GM12878 (cell line): ENCODE results near the gene UVRAG. TPM values are rescaled to one million over a fixed set of nuclear protein-coding genes. Genes with fewer than 3 reads are reported as not detected.

Experiments used
- ATAC-seq: fragments of 200-7000 bp; cut with Tn5 transposase; 3 replicates; pipeline ENCODE4 v1.9.1; 2020; ENCODE audit warnings: mild to moderate bottlenecking, moderate library complexity
- BruUV-seq: library from RNA; stranded (reverse); fragments of 400-500 nt; replicated peaks from 2 replicates; lab custom pipeline; 2021; lab: Mats Ljungman, UMichigan
- CTCF ChIA-PET: fragments of 300-600 bp; sonication (Branson Sonifier 250); formaldehyde crosslinking; extraction: SDS; loops from one replicate; lab custom pipeline; 2021; ENCODE audit warnings: inconsistent platforms; lab: Yijun Ruan, JAX
- POLR2A ChIA-PET: fragments of 350-600 bp; formaldehyde crosslinking; extraction: SDS; loops from one replicate; lab custom pipeline; 2021; ENCODE audit warnings: inconsistent platforms; lab: Charles Lee
- RAD21 ChIA-PET: fragments of 300-600 bp; sonication (Branson Sonifier 250); formaldehyde crosslinking; loops from one replicate; lab custom pipeline; 2023; ENCODE audit warnings: antibody characterized with exemption; ENCODE audit not compliant: unreplicated experiment; lab: Charles Lee
- SMC1A ChIA-PET: fragments of 300-600 bp; sonication (Branson Sonifier 250); formaldehyde crosslinking; loops from one replicate; lab custom pipeline; 2023; ENCODE audit not compliant: unreplicated experiment, uncharacterized antibody; lab: Charles Lee
- DNase-seq: peaks from one replicate; pipeline ENCODE4 v3.0.0-alpha.2; 2011; ENCODE audit warnings: low read depth, low spot score
- FAIRE-seq: peaks from 3 replicates; lab custom pipeline; 2011; peaks lifted over from hg19 to GRCh38; lab: Jason Lieb, UNC
- H2AFZ ChIP-seq: 2 replicates; pipeline ENCODE4 v1.6.0; 2011; ENCODE audit warnings: low read depth, low read length, control low read depth; ENCODE audit not compliant: control insufficient read depth
- H3K27ac ChIP-seq: 2 replicates; pipeline ENCODE4 v1.5.1; 2011; ENCODE audit warnings: control low read depth; ENCODE audit not compliant: control insufficient read depth, insufficient read depth
- H3K27me3 ChIP-seq, 2 experiments: replicated peaks in 1 of 2; 2 replicates each; pipeline versions ENCODE4 v1.6.0 to v1.6.1; 2011; ENCODE audit warnings: low read length in 1 of 2; ENCODE audit not compliant: control insufficient read depth in 2 of 2, insufficient read depth in 2 of 2
- H3K36me3 ChIP-seq, 2 experiments: 2 replicates each; pipeline ENCODE4 v1.5.1; 2011; ENCODE audit warnings: low read length in 1 of 2; ENCODE audit not compliant: control insufficient read depth in 2 of 2, insufficient read depth in 2 of 2
- H3K4me1 ChIP-seq: 2 replicates; pipeline ENCODE4 v1.6.1; 2011; ENCODE audit warnings: mild to moderate bottlenecking, low read length, moderate library complexity, mixed read lengths; ENCODE audit not compliant: control insufficient read depth, insufficient read depth
- H3K4me2 ChIP-seq: 2 replicates; pipeline ENCODE4 v1.6.0; 2011; ENCODE audit warnings: control low read depth; ENCODE audit not compliant: control insufficient read depth, insufficient read depth
- H3K4me3 ChIP-seq: fragments of 200-600 bp; sonication (generic); 2 replicates; pipeline ENCODE4 v1.5.1; 2016
- H3K79me2 ChIP-seq: 2 replicates; pipeline ENCODE4 v1.6.0; 2011; ENCODE audit warnings: low read length; ENCODE audit not compliant: control insufficient read depth, insufficient read depth
- H3K9ac ChIP-seq: 2 replicates; pipeline ENCODE4 v1.8.0; 2011; ENCODE audit warnings: low read length, control low read depth, mixed read lengths; ENCODE audit not compliant: control insufficient read depth, insufficient read depth
- H3K9me3 ChIP-seq: replicated peaks from 3 replicates; pipeline ENCODE4 v1.5.1; 2011; ENCODE audit warnings: mild to moderate bottlenecking, low read length; ENCODE audit not compliant: control insufficient read depth, insufficient read depth
- H4K20me1 ChIP-seq: 2 replicates; pipeline ENCODE4 v1.6.0; 2011; ENCODE audit not compliant: control insufficient read depth, insufficient read depth
- BCLAF1 ChIP-seq: fragments of 450-650 bp; IDR thresholded peaks from 2 replicates; pipeline ENCODE4 v1.6.1; 2017; ENCODE audit warnings: antibody characterized with exemption, mild to moderate bottlenecking, moderate library complexity
- HDAC2 ChIP-seq: fragments of 200-600 bp; sonication (generic); IDR thresholded peaks from 2 replicates; pipeline ENCODE4 v1.6.1; 2017
- USF1 ChIP-seq: IDR thresholded peaks from 2 replicates; pipeline ENCODE4 v1.6.1; 2011; ENCODE audit warnings: borderline replicate concordance, low read depth, mild to moderate bottlenecking, moderate library complexity, mixed read lengths, low read length; ENCODE audit not compliant: insufficient read depth; ENCODE audit errors: extremely low read length
- WGBS: methylation state at CpG from one replicate; pipeline ENCODE4 v1.1.6; 2016; ENCODE audit warnings: low lambda C conversion rate; ENCODE audit not compliant: insufficient replicate concordance, insufficient coverage; ENCODE audit errors: missing lambda C conversion rate; 5-methylcytosine and 5-hydroxymethylcytosine counted together
- in situ Hi-C: fragments of 300-500 bp; cut with MboI; formaldehyde crosslinking; loops from 9 replicates; pipeline ENCODE4 v1.14.3; 2018; ENCODE audit warnings: mixed read lengths
- intact Hi-C: fragments of 100-400 bp; cut with micrococcal nuclease; formaldehyde crosslinking; loops from one replicate; pipeline ENCODE4 v1.14.2; 2022; ENCODE audit not compliant: unreplicated experiment
- polyA plus RNA-seq, 11 experiments: library from polyadenylated mRNA; depleted of rRNA in 4 of 11; unstranded in 6 of 11; stranded (reverse) in 5 of 11; fragments of >200 nt; fragmentation: Nextera tagmentation in 4 of 11; fragmentation: Illumina TruSeq in 1 of 11; extraction: Ambion mirVana in 4 of 11; extraction: Trizol in 1 of 11; gene quantifications; 1 replicate in 1 of 11; 2 replicates in 10 of 11; pipeline versions ENCODE4 v1.2.1 to v1.2.3, GENCODE V29; 2011 to 2016; ENCODE audit warnings: inconsistent platforms in 2 of 11, missing spikeins in 2 of 11, low read depth in 1 of 11
- total RNA-seq, 4 experiments: library from RNA; depleted of rRNA in 3 of 4; stranded (reverse); fragments of >200 nt in 3 of 4; fragmentation: Illumina TruSeq in 1 of 4; extraction: Trizol in 1 of 4; gene quantifications; 2 replicates each; pipeline versions ENCODE4 v1.2.1 to v1.2.3, GENCODE V29; 2013 to 2021

UVRAG gene
- total and polyA plus RNA-seq, 10 of the 15 experiments (the other 5 are each of a cell fraction or from before 2014, with no cell fraction given): 7.0 to 43.4 (median 37.0) TPM

- intact Hi-C loops: no loop called here
- CTCF ChIA-PET: interaction anchor here (3.3 to 5.2 kb wide), 2 partner anchors 9 to 18 kb away, joined by 16 to 44 read pairs; no protein-coding TSS in a partner anchor
- no peak for FAIRE-seq
Measured at GRCh38 chr11:75784085-75784478, 30.9 kb upstream of the UVRAG start.

More at GRCh38 chr11:75784085-75784478, 30.9 kb upstream of the UVRAG start:
- Histone ChIP-seq H3K9me3 (no peaks in the 10 kb centered on the region), H3K27me3 (no peaks in the 10 kb centered on the region), H3K36me3 (no peaks in the 10 kb centered on the region; a peak in 2 of 4 replicates), H3K4me1 (no peaks in the 10 kb centered on the region), H4K20me1 (no peaks in the 10 kb centered on the region), H3K4me3 (no peak overlapping the region), H2AFZ (no peak overlapping the region), H3K9ac (no peak overlapping the region), H3K4me2 (no peak overlapping the region), H3K79me2 (no peaks in the 10 kb centered on the region), H3K27ac (no peak overlapping the region)
- SMC1A ChIA-PET: interaction anchor here (1.0 kb wide), 1 partner anchor 11 kb away, joined by 4 read pairs; no protein-coding TSS in a partner anchor
- in situ Hi-C loops: no loop called here
- WGBS: 92% methylated on average over 2 of the region's 2 CpGs
- ATAC-seq (no peak), DNase-seq (no peak)
- POLR2A ChIA-PET: interaction anchor here (0.5 kb wide), 1 partner anchor 40 kb away, joined by 3 read pairs; no protein-coding TSS in a partner anchor
- RAD21 ChIA-PET: interaction anchor here (2.7 kb wide), 1 partner anchor 61 kb away, joined by 16 read pairs; no protein-coding TSS in a partner anchor
- no TSS peak for BruUV-seq
- TF ChIP-seq HDAC2 (no peak), BCLAF1 (no peak), USF1 (no peak)
